Mesenchymal stem cell (in vitro differentiated cells and primary cell): ENCODE results near the gene PRKCG.

Experiments used
- DNase-seq: peaks from one replicate; pipeline ENCODE4 v3.0.0-alpha.2; 2013
- H2AFZ ChIP-seq: one replicate; pipeline ENCODE4 v1.6.1; 2013; ENCODE audit warnings: low read depth, mild to moderate bottlenecking, control low read depth, inconsistent platforms, low read length, moderate library complexity
- H2AK5ac ChIP-seq: 2 replicates; pipeline ENCODE4 v1.6.1; 2013; ENCODE audit warnings: low read length, moderate library complexity, mild to moderate bottlenecking, inconsistent platforms; ENCODE audit not compliant: severe bottlenecking
- H2BK120ac ChIP-seq: one replicate; pipeline ENCODE4 v1.6.1; 2013; ENCODE audit warnings: low read depth, mild to moderate bottlenecking, inconsistent platforms, low read length, moderate library complexity
- H2BK12ac ChIP-seq, 2 experiments: one replicate each; pipeline ENCODE4 v1.6.1; 2013; ENCODE audit warnings: inconsistent platforms in 2 of 2, low read length in 2 of 2, mild to moderate bottlenecking in 2 of 2, moderate library complexity in 2 of 2, control low read depth in 1 of 2
- H2BK15ac ChIP-seq: one replicate; pipeline ENCODE4 v1.6.1; 2013; ENCODE audit warnings: mild to moderate bottlenecking, low read depth, inconsistent platforms; ENCODE audit not compliant: poor library complexity, severe bottlenecking
- H2BK5ac ChIP-seq: 2 replicates; pipeline ENCODE4 v1.6.1; 2013; ENCODE audit warnings: low read depth, mild to moderate bottlenecking, low read length, control low read depth, inconsistent platforms; ENCODE audit not compliant: poor library complexity, severe bottlenecking
- H3K14ac ChIP-seq, 2 experiments: one replicate each; pipeline ENCODE4 v1.6.1; 2013; ENCODE audit warnings: inconsistent platforms in 2 of 2, low read length in 2 of 2, control low read depth in 1 of 2, mild to moderate bottlenecking in 1 of 2, moderate library complexity in 1 of 2
- H3K18ac ChIP-seq, 2 experiments: one replicate each; pipeline ENCODE4 v1.6.1; 2013; ENCODE audit warnings: inconsistent platforms in 2 of 2, low read length in 2 of 2, control low read depth in 1 of 2, low read depth in 1 of 2, mild to moderate bottlenecking in 1 of 2
- H3K23ac ChIP-seq, 2 experiments: one replicate each; pipeline ENCODE4 v1.6.1; 2013; ENCODE audit warnings: inconsistent platforms in 2 of 2, low read length in 2 of 2, mild to moderate bottlenecking in 2 of 2, moderate library complexity in 2 of 2, control low read depth in 1 of 2
- H3K27ac ChIP-seq: 2 replicates; pipeline ENCODE4 v1.5.1; 2013; ENCODE audit warnings: mild to moderate bottlenecking, moderate library complexity, low read length, control low read depth, inconsistent platforms; ENCODE audit not compliant: poor library complexity, severe bottlenecking
- H3K27me3 ChIP-seq, 2 experiments: 2 replicates each; pipeline versions ENCODE4 v1.6.1 to v1.7.0; 2013; ENCODE audit warnings: low read length in 2 of 2, mild to moderate bottlenecking in 2 of 2, moderate library complexity in 2 of 2, control low read depth in 1 of 2, inconsistent platforms in 1 of 2; ENCODE audit not compliant: control insufficient read depth in 1 of 2, insufficient read depth in 1 of 2
- H3K36me3 ChIP-seq, 2 experiments: 2 replicates each; pipeline versions ENCODE4 v1.6.1 to v1.7.0; 2013; ENCODE audit warnings: low read length in 2 of 2, control low read depth in 1 of 2, inconsistent platforms in 1 of 2, low read depth in 1 of 2, mild to moderate bottlenecking in 1 of 2; ENCODE audit not compliant: insufficient read depth in 2 of 2, control insufficient read depth in 1 of 2
- H3K4ac ChIP-seq, 2 experiments: one replicate each; pipeline ENCODE4 v1.6.1; 2013; ENCODE audit warnings: inconsistent platforms in 2 of 2, low read length in 2 of 2, mild to moderate bottlenecking in 2 of 2, moderate library complexity in 2 of 2, control low read depth in 1 of 2, low read depth in 1 of 2
- H3K4me1 ChIP-seq: 2 replicates; pipeline ENCODE4 v1.6.1; 2013; ENCODE audit warnings: low read depth, low read length, control low read depth; ENCODE audit not compliant: control insufficient read depth, insufficient read depth
- H3K4me2 ChIP-seq: 2 replicates; pipeline ENCODE4 v1.6.1; 2013; ENCODE audit warnings: low read length, mild to moderate bottlenecking, inconsistent platforms; ENCODE audit not compliant: poor library complexity, severe bottlenecking
- H3K4me3 ChIP-seq, 2 experiments: 2 replicates each; pipeline versions ENCODE4 v1.5.1 to v1.7.0; 2013; ENCODE audit warnings: low read length in 2 of 2, mild to moderate bottlenecking in 2 of 2, control low read depth in 1 of 2, low read depth in 1 of 2; ENCODE audit not compliant: insufficient read depth in 1 of 2
- H3K79me1 ChIP-seq: replicated peaks from 2 replicates; pipeline ENCODE4 v1.6.1; 2013; ENCODE audit warnings: mild to moderate bottlenecking, control low read depth, low read length, inconsistent platforms; ENCODE audit not compliant: poor library complexity, severe bottlenecking
- H3K9ac ChIP-seq: 2 replicates; pipeline ENCODE4 v1.7.0; 2013; ENCODE audit warnings: mild to moderate bottlenecking, low read length, moderate library complexity
- H3K9me3 ChIP-seq: 2 replicates; pipeline ENCODE4 v1.7.0; 2013; ENCODE audit warnings: mild to moderate bottlenecking, low read length; ENCODE audit not compliant: control insufficient read depth
- H4K8ac ChIP-seq: one replicate; pipeline ENCODE4 v1.6.1; 2013; ENCODE audit warnings: inconsistent platforms, mild to moderate bottlenecking, low read length, moderate library complexity
- H4K91ac ChIP-seq: one replicate; pipeline ENCODE4 v1.6.1; 2013; ENCODE audit warnings: mild to moderate bottlenecking, low read length, inconsistent platforms
- WGBS: methylation state at CpG from one replicate; pipeline ENCODE4 v1.1.7; 2013; ENCODE audit warnings: mixed read lengths; 5-methylcytosine and 5-hydroxymethylcytosine counted together

PRKCG gene

GRCh38 chr19:53872762-53873161, 9.2 kb upstream of the PRKCG start:
- Histone ChIP-seq H2BK15ac (no peak overlapping the region), H2BK120ac (no peak overlapping the region), H3K79me1 (peaks cover 20% of the 10 kb centered on the region), H3K27me3 (no peaks in the 10 kb centered on the region), H3K27ac (no peak overlapping the region), H4K8ac (no peak overlapping the region), H2BK12ac (no peak overlapping the region), H3K23ac (no peak overlapping the region), H3K9ac (peak overlapping the region; percentile 38), H3K36me3 (peaks cover 37% of the 10 kb centered on the region in 2 experiments), H4K91ac (no peak overlapping the region), H3K4me2 (no peak overlapping the region), H3K4me3 (no peak overlapping the region), H3K4me1 (peaks cover 11% of the 10 kb centered on the region), H3K18ac (no peak overlapping the region), H3K14ac (no peak overlapping the region), H2BK5ac (no peak overlapping the region), H2AFZ (no peak overlapping the region), H3K4ac (no peak overlapping the region), H3K9me3 (no peaks in the 10 kb centered on the region), H2AK5ac (no peak overlapping the region)
- WGBS: 98% methylated on average over 6 of the region's 6 CpGs
- peak; percentile 51 for DNase-seq

- H3K4me2 ChIP-seq: no peak overlapping the region
- no peak overlapping the region for H4K8ac ChIP-seq
- H2BK120ac ChIP-seq: no peak overlapping the region
- H2BK15ac ChIP-seq: no peak overlapping the region
- no peak overlapping the region for H3K4ac ChIP-seq
- peaks cover 18% of the 10 kb centered on the region for H3K79me1 ChIP-seq
- H3K9me3 ChIP-seq: no peaks in the 10 kb centered on the region
- H3K27ac ChIP-seq: no peak overlapping the region
- WGBS: 96% methylated on average over 51 of the region's 51 CpGs
- H3K23ac ChIP-seq: no peak overlapping the region
- H3K4me3 ChIP-seq: no peak overlapping the region
- no peak overlapping the region for H3K18ac ChIP-seq
- peak overlapping the region; percentile 75 for H4K91ac ChIP-seq
- H2AK5ac ChIP-seq: no peak overlapping the region
- H2BK12ac ChIP-seq: no peak overlapping the region
- no peak overlapping the region for H2BK5ac ChIP-seq
- DNase-seq: peak; percentile 31
- H2AFZ ChIP-seq: no peak overlapping the region
- H3K36me3 ChIP-seq: peaks cover 37% of the 10 kb centered on the region in 2 experiments
- H3K4me1 ChIP-seq: peaks cover 11% of the 10 kb centered on the region
- H3K9ac ChIP-seq: no peak overlapping the region
- no peaks in the 10 kb centered on the region for H3K27me3 ChIP-seq
- no peak overlapping the region for H3K14ac ChIP-seq
Observed at GRCh38 chr19:53873773-53874605, 8.0 kb upstream of the PRKCG start.

- no peak overlapping the region for H2BK5ac ChIP-seq
- H4K8ac ChIP-seq: no peak overlapping the region
- no peak overlapping the region for H2AFZ ChIP-seq
- H2BK15ac ChIP-seq: no peak overlapping the region
- H4K91ac ChIP-seq: no peak overlapping the region
- H3K14ac ChIP-seq: no peak overlapping the region
- no peaks in the 10 kb centered on the region for H3K9me3 ChIP-seq
- no peak overlapping the region for H2BK120ac ChIP-seq
- peaks cover 0 to 1% of the 10 kb centered on the region in 2 experiments for H3K27me3 ChIP-seq
- H3K4me2 ChIP-seq: no peak overlapping the region
- H3K18ac ChIP-seq: no peak overlapping the region
- no peak overlapping the region for H3K4ac ChIP-seq
- no peak overlapping the region for H3K23ac ChIP-seq
- H3K4me1 ChIP-seq: peaks cover 8% of the 10 kb centered on the region
- no peak overlapping the region for H3K9ac ChIP-seq
- peaks cover 37% of the 10 kb centered on the region in 2 experiments for H3K36me3 ChIP-seq
- H2BK12ac ChIP-seq: no peak overlapping the region
- no peak overlapping the region for H2AK5ac ChIP-seq
- 97% methylated on average over 6 of the region's 6 CpGs for WGBS
- H3K79me1 ChIP-seq: peaks cover 18% of the 10 kb centered on the region
- H3K4me3 ChIP-seq: no peak overlapping the region
- H3K27ac ChIP-seq: no peak overlapping the region
- no peak for DNase-seq
Observed at GRCh38 chr19:53874606-53874990, 7.4 kb upstream of the PRKCG start.

GRCh38 chr19:53875602-53876325, 6.2 kb upstream of the PRKCG start:
- Histone ChIP-seq H4K8ac (no peak overlapping the region), H4K91ac (no peak overlapping the region), H3K4me2 (no peak overlapping the region), H3K79me1 (peaks cover 18% of the 10 kb centered on the region), H2BK12ac (no peak overlapping the region), H3K36me3 (peaks cover 34 to 37% of the 10 kb centered on the region in 2 experiments), H3K4me3 (no peak overlapping the region), H3K9me3 (no peaks in the 10 kb centered on the region), H2BK120ac (no peak overlapping the region), H3K18ac (no peak overlapping the region), H3K27ac (no peak overlapping the region), H2BK5ac (no peak overlapping the region), H3K4ac (no peak overlapping the region), H2AFZ (no peak overlapping the region), H3K14ac (no peak overlapping the region), H2BK15ac (no peak overlapping the region), H3K9ac (no peak overlapping the region), H3K27me3 (peaks cover 4 to 12% of the 10 kb centered on the region in 2 experiments), H2AK5ac (no peak overlapping the region), H3K23ac (no peak overlapping the region), H3K4me1 (peaks cover 5% of the 10 kb centered on the region)
- 97% methylated on average over 14 of the region's 17 CpGs for WGBS
- DNase-seq: peak; percentile 46
